Activated CD4-positive, alpha-beta T cell treated with anti-CD3 and anti-CD28 coated beads for 48 hours (primary cell): ENCODE data around the gene PRKAR1A.

Experiments used
- DNase-seq: peaks from one replicate; pipeline ENCODE4 v3.0.0-alpha.2; 2020

The PRKAR1A gene

DNA sequence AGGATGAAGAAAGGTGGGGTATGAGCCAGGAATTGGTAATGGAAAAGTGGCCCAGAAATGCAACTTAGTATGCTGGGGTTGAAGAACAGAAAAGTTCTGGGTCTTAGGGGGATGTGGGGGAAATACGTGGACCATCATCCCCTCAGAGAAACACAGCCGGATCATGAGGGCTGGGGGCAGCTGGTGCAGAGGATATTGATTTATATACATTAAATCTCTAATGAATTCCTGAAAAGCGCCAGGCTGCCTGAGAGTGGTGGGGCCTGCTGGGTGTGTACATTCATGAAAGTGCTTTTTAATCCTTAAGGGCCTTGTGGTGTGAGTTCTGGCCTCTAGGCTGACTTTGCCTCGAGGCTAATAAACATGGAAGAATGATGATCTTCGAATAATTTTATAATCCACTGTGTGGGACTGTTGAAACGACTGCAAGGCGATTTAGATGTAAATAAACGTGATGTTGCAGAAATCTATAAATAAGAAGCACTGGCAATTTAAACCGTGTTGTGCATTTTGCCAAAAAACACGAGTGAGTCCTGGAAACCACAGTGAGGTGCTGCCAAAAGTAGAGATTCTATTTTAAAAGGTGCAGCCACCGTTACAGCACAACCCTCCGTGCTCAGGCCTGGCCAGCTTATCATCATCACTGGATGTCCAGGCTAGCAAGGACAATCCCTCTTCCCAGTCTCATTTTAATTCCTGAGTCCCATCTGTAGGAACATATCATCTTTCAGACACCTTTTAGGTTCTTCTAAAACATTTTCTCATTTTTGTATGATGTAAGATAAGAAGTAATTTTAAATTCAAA lies 32.1 kb downstream of the PRKAR1A start:
- no peak for DNase-seq

DNA sequence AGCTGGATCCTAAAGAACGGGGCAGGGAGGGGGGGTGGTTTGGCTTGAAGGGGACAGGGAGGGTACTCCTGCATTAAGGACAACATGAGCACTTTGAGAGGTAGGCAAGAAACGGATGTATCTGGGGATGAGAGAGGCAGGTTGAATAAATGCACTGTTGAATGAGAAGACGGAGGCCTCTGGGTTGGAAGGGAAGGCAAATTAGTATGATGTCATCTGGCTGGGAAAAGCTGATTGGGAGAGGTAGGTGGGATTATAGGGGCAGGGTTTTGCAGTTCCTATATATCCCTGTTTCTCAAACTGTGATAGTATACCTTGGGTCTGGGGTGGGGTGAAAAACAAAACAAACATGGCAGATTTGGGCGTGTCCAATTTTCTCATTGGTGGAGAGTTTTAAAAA lies 44.3 kb downstream of the PRKAR1A start:
- DNase-seq = no peak

GRCh38 chr17:68559316-68559715 lies 47.1 kb downstream of the PRKAR1A start:
- DNase-seq = no peak

DNA sequence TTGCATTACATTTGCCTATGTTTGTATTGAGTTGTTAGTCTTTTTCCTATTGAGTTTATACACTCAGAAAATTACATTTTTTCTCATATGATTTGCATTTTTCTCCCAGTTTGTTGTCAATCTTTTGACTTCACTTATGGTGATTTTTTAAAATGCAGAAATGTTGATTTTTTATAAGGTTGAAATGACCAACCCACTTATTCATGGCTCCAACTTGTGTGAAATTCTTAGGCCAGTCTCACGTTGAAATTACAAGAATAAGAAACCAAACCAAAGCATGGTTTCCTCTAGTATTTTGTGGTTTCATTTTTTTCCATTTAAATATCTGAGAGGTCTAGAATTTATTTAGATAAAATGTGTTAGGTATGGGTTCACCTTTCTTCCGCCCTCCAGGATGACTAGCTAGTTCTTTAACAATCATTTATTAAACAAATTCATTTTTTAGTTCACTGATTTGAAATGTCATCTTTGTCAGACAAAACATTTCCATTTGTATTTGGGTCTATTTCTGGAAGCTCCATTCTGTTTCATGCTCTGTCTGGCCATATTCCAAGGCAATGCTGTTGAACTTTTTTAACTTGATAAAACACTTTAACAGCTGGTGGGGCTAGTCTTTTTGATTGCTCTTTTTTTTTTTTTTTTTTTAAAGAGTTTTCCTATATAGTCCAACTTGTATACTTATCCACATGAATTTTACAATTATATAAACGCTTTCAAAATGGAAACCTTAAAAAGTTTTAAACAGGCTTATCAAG lies 48.9 kb downstream of the PRKAR1A start:
- DNase-seq = no peak

DNA sequence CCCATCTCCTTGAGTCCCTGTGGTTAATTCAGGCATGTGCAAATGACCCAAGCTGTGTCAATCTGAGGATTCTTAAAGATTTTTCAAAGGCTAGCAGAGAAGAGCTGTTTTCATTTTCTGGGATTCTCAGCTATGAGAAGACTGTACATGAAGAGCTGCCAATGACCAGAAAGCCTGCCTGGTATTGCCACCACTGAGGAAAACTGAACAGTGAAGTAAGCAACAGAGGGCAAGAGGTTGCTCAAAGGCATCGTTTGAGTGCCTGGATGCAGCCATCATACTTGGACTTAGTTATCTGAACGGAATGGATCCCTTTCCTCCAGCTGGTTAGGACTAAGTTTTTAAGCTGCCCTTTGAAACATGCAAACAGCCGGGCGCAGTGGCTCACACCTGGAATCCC lies 50.5 kb downstream of the PRKAR1A start:
- DNase-seq = no peak

- no peak for DNase-seq
Observed at GRCh38 chr17:68564415-68565111, 52.3 kb downstream of the PRKAR1A start.

- DNase-seq = no peak
Observed at GRCh38 chr17:68565661-68566441, 53.6 kb downstream of the PRKAR1A start.

- DNase-seq = no peak
Observed at GRCh38 chr17:68566442-68566738, 54.2 kb downstream of the PRKAR1A start.

DNA sequence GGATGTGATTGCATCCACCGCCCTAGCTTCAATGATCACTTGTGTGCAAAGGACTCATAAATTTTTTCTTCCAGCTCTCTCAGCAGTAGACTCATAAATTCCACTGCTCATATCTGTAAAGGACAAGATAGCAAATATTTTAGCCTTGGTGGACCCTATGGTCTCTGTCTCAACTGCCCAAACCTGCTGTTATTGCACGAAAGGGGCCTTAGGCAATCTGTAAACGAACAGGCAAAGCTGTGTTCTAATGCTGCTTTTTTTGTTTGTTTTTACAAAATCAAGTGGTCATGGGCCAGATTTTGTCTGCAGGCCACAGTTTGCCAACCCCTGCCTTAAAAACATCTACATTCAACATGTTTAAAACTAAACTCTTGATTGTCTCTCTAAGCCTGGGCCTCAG lies 54.8 kb downstream of the PRKAR1A start:
- DNase-seq = no peak

DNA sequence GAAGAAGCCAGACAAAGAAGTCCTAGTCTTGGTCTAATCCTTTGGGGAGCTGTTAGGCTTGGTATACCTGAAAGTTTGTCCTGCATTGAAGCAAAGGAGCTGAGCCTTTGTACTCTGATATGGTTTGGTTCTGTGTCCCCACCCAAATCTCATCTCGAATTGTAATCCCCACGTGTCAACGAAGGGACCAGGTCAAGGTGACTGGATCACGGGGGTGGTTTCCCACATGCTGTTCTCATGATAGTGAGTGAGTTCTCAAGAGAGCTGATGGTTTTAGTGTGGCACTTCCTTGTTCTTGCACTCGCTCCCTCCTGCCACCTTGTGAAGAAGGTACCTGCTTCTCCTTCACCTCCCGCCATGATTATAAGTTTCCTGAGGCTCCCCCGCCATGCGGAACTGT lies 55.4 kb downstream of the PRKAR1A start:
- no peak for DNase-seq

DNA sequence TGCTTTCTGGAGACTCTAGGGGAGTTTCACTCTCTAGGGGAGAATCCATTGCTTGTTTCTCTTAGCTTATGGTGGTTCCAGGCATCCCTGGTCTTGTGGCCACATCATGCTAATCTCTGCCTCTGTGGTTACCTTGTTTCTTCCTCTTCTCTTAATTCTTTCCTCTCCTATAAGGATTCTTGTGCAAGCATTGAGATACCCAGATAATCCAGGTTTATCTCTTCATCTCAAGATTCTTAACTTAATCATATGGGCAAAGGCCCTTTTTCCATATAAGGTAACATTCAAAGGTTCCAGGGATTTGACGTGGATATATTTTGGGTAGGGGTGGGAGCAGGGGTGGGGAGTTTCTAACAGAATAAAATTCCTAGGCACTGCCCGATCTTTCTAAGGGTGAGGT lies 56.4 kb downstream of the PRKAR1A start:
- no peak for DNase-seq

- DNase-seq = no peak
Observed at GRCh38 chr17:68569346-68569745, 57.1 kb downstream of the PRKAR1A start.

DNA sequence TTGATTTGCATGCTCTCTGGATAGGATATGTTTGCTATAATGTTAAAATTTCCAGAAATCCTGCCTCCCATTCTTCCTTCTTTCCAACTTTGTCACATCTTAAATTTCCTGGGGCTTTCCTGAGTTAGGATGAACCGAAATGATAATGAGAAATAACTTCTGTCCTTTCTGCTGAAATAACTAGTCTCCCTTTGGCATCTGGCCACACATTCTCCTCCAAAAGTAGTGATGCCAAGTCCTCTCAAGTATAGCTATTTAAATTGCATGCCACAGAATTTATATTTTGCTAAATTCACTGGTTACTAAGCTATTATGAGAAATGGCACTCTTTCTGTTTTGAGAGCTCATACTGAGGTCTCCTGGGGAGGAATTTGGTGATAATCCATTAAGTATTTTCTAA lies 58.3 kb downstream of the PRKAR1A start:
- no peak for DNase-seq

GRCh38 chr17:68572138-68572842 lies 60.1 kb downstream of the PRKAR1A start:
- no peak for DNase-seq

- DNase-seq = no peak
Observed at GRCh38 chr17:68573338-68573737, 61.1 kb downstream of the PRKAR1A start.

DNA sequence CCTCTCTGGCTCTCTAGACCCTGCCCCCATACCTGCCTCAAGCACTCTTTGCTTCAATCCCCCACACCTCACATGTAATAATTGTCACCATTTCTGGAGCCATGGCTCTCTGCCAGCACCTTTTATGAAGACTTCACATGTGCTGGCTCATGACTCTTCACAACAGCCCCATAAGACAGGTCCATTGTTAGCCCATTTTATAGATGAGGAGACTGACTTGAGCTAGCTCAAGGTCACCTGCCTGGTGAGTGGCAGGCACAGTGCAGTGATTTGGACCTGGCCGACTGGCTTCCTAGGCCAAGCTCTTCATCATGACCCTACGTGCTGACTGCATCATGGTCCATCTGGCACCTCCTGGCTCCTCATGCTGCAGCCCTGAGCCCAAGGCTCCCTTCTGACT lies 63.9 kb downstream of the PRKAR1A start:
- no peak for DNase-seq

- DNase-seq = no peak
Observed at GRCh38 chr17:68576811-68577496, 64.7 kb downstream of the PRKAR1A start.

GRCh38 chr17:68577497-68577821 lies 65.2 kb downstream of the PRKAR1A start:
- DNase-seq = no peak

DNA sequence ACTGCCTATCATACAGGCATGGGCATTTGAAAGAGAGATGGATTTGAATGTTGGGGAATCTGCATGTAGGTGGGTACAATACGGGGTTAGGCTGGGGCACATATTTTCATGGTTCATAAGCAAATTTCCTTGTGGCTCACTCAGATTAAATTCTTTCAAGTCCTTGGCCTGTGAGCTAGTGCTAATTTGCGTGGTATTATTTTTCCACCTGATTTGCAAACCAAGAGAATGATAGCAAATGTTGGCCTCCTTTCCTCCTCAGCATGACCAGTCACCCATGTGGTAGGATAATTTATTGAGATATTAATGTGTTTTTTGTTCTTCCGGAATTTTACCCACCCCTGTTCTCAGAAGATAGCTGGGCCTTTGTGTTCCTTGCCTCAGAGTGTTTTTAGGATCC lies 66.0 kb downstream of the PRKAR1A start:
- DNase-seq = no peak

DNA sequence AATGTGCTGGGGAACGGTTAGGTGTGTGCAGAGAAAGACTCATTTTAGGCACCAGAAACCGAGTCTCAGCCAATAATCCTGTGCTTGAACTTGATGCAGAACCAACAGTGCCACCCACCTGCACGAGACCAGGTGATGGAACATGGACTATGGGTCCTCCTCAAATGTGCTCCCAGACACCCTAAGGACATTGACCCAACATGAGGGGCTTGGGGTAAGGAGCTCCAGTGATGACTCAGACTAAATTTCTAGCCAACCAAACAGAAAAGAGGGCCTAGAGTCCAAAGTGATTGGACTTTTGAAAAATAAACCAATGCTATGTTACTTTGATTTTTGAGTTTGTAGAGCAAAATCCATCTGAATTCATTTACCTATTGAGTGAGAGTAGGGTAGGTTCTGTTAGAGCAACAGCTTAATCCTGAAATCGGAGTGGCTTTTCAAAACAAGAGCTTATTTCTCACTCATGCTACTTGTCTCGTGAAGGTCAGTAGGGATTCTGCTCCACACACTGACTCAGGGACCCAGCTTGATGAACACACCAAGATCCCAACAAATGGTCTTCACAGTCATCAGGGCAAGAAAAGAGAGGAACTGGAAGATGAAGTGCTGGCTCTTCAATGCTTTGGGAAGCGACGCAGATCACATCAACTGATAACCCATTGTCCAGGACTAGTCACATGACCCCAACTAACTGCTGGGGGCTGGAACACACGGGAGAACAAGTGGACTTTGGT lies 67.1 kb downstream of the PRKAR1A start:
- DNase-seq = no peak

DNA sequence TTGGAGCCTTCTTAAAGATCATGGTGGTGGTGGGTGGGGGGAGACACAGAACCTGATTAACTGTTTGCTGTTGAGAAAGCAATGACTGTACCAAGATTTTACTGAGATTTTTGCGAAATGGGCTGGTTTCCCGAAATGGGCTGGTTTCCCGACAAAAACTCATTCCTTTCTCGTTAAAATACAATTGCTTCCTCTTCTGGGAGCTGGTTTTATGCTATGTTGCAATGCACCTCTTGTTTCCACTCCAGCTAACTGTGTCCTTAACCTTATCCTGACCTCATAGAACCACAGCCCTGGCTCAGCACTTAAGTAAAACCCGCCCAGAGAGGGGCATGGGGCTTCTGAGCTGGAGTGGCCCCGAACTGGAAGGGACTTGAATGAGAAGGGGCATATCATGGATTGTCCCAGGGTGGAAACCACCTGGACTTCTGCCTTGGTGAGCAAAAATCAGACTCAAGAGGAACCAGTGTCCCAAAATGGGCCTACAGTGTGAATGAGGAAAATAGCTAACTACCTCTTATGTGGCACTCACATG lies 68.1 kb downstream of the PRKAR1A start:
- no peak for DNase-seq
